A549 (cell line): Measurements from ENCODE around the gene PIGN.

Source experiments
- BHLHE40 ChIP-seq: IDR thresholded peaks from 2 replicates; pipeline ENCODE4 v1.6.1; 2012; ENCODE audit warnings: low read depth, low read length, inconsistent platforms
- CEBPB ChIP-seq, 2 experiments: fragments of >200 bp in 1 of 2; sonication (Bioruptor Twin) in 1 of 2; formaldehyde crosslinking in 1 of 2; IDR thresholded peaks; 2 replicates each; pipeline ENCODE4 v1.6.1; 2012 to 2016
- CHD2 ChIP-seq: fragments of 150-350 bp; IDR thresholded peaks from 2 replicates; pipeline ENCODE4 v1.6.1; 2014; ENCODE audit warnings: low read length; ENCODE audit not compliant: partially characterized antibody
- HOXA7 ChIP-seq: fragments of 250-450 bp; sonication (Bioruptor Pico); IDR thresholded peaks from 2 replicates; pipeline ENCODE4 v1.5.0; 2020; ENCODE audit warnings: mild to moderate bottlenecking, moderate library complexity
- MAFK ChIP-seq: fragments of 450-650 bp; IDR thresholded peaks from 2 replicates; pipeline ENCODE4 v1.6.1; 2014; ENCODE audit not compliant: partially characterized antibody
- POLR2A ChIP-seq: IDR thresholded peaks from 2 replicates; pipeline ENCODE4 v1.6.1; 2012; ENCODE audit warnings: mild to moderate bottlenecking, low read length
- POLR2AphosphoS2 ChIP-seq: conservative IDR thresholded peaks from 2 replicates; pipeline ENCODE4 v1.6.1; 2012; ENCODE audit warnings: low read length, improper control_type of control experiment, inconsistent platforms
- RAD21 ChIP-seq, 2 experiments: fragments of >200 bp in 1 of 2; sonication (Bioruptor Twin) in 1 of 2; formaldehyde crosslinking in 1 of 2; IDR thresholded peaks in 1 of 2; conservative IDR thresholded peaks in 1 of 2; 2 replicates in 1 of 2; 3 replicates in 1 of 2; pipeline ENCODE4 v1.6.1; 2012 to 2018; ENCODE audit warnings: inconsistent platforms in 1 of 2
- TF ChIP-seq, protein P1 (sequence below): fragments of >200 bp; sonication (Bioruptor Twin); formaldehyde crosslinking; IDR thresholded peaks from 3 replicates; pipeline ENCODE4 v1.5.1; 2016

- TF ChIP-seq CEBPB (IDR thresholded peaks at IDR 0.05) = no peak
- TF ChIP-seq MAFK = no peak
- TF ChIP-seq CHD2 = no peak
- TF ChIP-seq, protein P1, sequence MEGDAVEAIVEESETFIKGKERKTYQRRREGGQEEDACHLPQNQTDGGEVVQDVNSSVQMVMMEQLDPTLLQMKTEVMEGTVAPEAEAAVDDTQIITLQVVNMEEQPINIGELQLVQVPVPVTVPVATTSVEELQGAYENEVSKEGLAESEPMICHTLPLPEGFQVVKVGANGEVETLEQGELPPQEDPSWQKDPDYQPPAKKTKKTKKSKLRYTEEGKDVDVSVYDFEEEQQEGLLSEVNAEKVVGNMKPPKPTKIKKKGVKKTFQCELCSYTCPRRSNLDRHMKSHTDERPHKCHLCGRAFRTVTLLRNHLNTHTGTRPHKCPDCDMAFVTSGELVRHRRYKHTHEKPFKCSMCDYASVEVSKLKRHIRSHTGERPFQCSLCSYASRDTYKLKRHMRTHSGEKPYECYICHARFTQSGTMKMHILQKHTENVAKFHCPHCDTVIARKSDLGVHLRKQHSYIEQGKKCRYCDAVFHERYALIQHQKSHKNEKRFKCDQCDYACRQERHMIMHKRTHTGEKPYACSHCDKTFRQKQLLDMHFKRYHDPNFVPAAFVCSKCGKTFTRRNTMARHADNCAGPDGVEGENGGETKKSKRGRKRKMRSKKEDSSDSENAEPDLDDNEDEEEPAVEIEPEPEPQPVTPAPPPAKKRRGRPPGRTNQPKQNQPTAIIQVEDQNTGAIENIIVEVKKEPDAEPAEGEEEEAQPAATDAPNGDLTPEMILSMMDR = no peak
- no peak for TF ChIP-seq POLR2AphosphoS2
- TF ChIP-seq BHLHE40 = no peak
- no peak for TF ChIP-seq HOXA7
- no peak for TF ChIP-seq POLR2A
- TF ChIP-seq RAD21 (conservative IDR thresholded peaks at IDR 0.05 in 1 of 2, IDR thresholded peaks at IDR 0.05 in 1 of 2) = no peak
These were observed 195.0 kb downstream of the PIGN start for GRCh38 chr18:61991836-61992235.
